Measurements from ENCODE around the gene OSMR.

Gene OSMR

DNA sequence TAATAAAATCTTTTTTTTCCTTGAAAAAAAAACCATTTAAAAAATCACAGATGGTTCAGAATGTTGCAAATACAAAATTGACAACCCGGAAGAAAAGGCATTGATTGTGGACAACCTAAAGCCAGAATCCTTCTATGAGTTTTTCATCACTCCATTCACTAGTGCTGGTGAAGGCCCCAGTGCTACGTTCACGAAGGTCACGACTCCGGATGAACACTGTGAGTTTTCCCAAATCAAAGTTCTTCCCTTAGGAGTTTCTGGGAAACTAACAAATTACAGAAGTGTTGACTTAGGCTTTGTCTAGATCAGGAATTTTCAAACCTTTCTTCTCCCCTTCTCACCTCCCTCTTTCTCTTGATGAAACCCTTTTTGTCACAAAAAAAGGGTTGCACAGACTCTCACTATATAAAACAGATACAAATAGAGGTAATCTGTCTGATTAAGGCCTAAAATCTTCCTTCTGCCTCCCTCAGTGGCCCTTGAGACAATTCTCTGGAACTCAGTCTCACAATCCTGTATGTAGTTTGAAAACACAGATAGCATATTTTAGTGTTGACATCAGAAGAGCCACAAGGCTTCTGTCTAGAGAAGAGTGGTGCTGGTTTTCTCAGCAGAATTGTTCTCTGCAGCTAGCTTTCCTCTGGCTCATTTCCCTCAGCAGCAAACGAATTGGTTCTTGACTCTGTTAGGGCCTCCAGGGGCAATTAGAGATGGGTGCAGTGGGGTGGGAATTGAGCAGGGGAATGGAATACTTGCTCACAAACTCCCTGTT is 79.5 kb downstream of the OSMR start:
- H3K36me3 ChIP-seq (ENCODE audit: control insufficient read depth in 2 of 2, insufficient read depth in 1 of 2, low read length in 2 of 2) = no peaks in the 10 kb centered on the region
- TF ChIP-seq, protein P1, sequence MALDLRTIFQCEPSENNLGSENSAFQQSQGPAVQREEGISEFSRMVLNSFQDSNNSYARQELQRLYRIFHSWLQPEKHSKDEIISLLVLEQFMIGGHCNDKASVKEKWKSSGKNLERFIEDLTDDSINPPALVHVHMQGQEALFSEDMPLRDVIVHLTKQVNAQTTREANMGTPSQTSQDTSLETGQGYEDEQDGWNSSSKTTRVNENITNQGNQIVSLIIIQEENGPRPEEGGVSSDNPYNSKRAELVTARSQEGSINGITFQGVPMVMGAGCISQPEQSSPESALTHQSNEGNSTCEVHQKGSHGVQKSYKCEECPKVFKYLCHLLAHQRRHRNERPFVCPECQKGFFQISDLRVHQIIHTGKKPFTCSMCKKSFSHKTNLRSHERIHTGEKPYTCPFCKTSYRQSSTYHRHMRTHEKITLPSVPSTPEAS (tag by site-specific recombination; IDR thresholded peaks at IDR 0.05) = no peak
- TF ChIP-seq ZNF626 (tag by site-specific recombination; IDR thresholded peaks at IDR 0.05) (no peak), INSM2 (tag by site-specific recombination; IDR thresholded peaks at IDR 0.05) (no peak), MYNN (tag by site-specific recombination; IDR thresholded peaks at IDR 0.05; ENCODE audit: borderline replicate concordance) (no peak), ZSCAN18 (tag by site-specific recombination; IDR thresholded peaks at IDR 0.05) (no peak), ZNF416 (tag by site-specific recombination; IDR thresholded peaks at IDR 0.05) (no peak), ZNF426 (tag by site-specific recombination; IDR thresholded peaks at IDR 0.05) (no peak), ZNF292 (tag by site-specific recombination; IDR thresholded peaks at IDR 0.05; ENCODE audit: borderline replicate concordance, low read depth) (no peak), ZNF473 (tag by site-specific recombination; IDR thresholded peaks at IDR 0.05) (no peak), WT1 (tag by site-specific recombination; IDR thresholded peaks at IDR 0.05) (no peak), EGR2 (tag by site-specific recombination; IDR thresholded peaks at IDR 0.05; ENCODE audit: low read depth) (no peak), ZBTB8A (tag by site-specific recombination; IDR thresholded peaks at IDR 0.05) (no peak), ZNF76 (tag by site-specific recombination; IDR thresholded peaks at IDR 0.05; ENCODE audit: borderline replicate concordance, low read depth) (no peak), ZNF211 (tag by site-specific recombination; IDR thresholded peaks at IDR 0.05; ENCODE audit: low read depth) (no peak), ZNF785 (tag by site-specific recombination; IDR thresholded peaks at IDR 0.05) (no peak), SP2 (tag by site-specific recombination; IDR thresholded peaks at IDR 0.05) (no peak), SCRT2 (tag by site-specific recombination; IDR thresholded peaks at IDR 0.05) (no peak), ZNF341 (tag by site-specific recombination; IDR thresholded peaks at IDR 0.05; ENCODE audit: low read depth) (no peak), ZNF747 (tag by site-specific recombination; IDR thresholded peaks at IDR 0.05) (no peak)
- TF ChIP-seq, protein P2, sequence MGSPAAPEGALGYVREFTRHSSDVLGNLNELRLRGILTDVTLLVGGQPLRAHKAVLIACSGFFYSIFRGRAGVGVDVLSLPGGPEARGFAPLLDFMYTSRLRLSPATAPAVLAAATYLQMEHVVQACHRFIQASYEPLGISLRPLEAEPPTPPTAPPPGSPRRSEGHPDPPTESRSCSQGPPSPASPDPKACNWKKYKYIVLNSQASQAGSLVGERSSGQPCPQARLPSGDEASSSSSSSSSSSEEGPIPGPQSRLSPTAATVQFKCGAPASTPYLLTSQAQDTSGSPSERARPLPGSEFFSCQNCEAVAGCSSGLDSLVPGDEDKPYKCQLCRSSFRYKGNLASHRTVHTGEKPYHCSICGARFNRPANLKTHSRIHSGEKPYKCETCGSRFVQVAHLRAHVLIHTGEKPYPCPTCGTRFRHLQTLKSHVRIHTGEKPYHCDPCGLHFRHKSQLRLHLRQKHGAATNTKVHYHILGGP (tag by site-specific recombination; IDR thresholded peaks at IDR 0.05) = no peak
- H3K4me1 ChIP-seq (ENCODE audit: control insufficient read depth, insufficient read depth, low read length) = no peaks in the 10 kb centered on the region
- H3K4me3 ChIP-seq (ENCODE audit: low read depth, low read length) = no peak overlapping the region
- ChIA-PET POLR2A (no interaction called here), CTCF (interaction anchor here (0.6 to 5.5 kb wide), 4 partner anchors 91 to 484 kb away, joined by 3 to 52 read pairs (median 19); no protein-coding TSS in a partner anchor)
- no peak overlapping the region for H3K27ac ChIP-seq (ENCODE audit: extremely low read depth, low read depth, low read length)
- H3K9me3 ChIP-seq (ENCODE audit: control insufficient read depth, insufficient read depth, low read depth, low read length) = no peaks in the 10 kb centered on the region

DNA sequence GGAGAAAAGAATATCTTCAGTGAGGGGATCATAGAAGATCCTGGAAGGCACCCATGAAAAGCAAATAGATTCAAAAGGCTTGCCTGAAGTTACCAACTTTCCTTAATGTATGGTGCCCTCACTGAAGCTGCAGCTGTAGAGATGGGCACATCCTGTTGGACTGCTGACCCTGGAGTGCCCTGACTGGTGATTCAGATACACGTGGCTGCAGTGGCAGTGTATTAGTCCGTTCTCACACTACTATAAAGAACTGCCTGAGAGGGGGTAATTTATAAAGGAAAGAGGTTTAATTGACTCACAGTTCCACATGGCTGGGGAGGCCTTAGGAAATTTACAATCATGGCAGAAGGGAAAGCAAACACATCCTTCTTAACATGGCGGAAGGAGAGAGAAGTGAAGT is 80.3 kb downstream of the OSMR start:
- POLR2A ChIA-PET = no interaction called here
- Histone ChIP-seq H3K4me1 (ENCODE audit: control insufficient read depth, insufficient read depth, low read length) (no peaks in the 10 kb centered on the region), H3K4me3 (ENCODE audit: low read depth, low read length) (no peak overlapping the region), H3K9me3 (ENCODE audit: control insufficient read depth, insufficient read depth, low read depth, low read length) (no peaks in the 10 kb centered on the region), H3K27ac (ENCODE audit: extremely low read depth, low read depth, low read length) (no peak overlapping the region), H3K36me3 (ENCODE audit: control insufficient read depth in 2 of 2, insufficient read depth in 1 of 2, low read length in 2 of 2) (no peaks in the 10 kb centered on the region)
- CTCF ChIA-PET = interaction anchor here (0.6 to 1.0 kb wide), 3 partner anchors 344 to 761 kb away, joined by 3 to 4 read pairs (median 4); no protein-coding TSS in a partner anchor
- TF ChIP-seq, protein P3, sequence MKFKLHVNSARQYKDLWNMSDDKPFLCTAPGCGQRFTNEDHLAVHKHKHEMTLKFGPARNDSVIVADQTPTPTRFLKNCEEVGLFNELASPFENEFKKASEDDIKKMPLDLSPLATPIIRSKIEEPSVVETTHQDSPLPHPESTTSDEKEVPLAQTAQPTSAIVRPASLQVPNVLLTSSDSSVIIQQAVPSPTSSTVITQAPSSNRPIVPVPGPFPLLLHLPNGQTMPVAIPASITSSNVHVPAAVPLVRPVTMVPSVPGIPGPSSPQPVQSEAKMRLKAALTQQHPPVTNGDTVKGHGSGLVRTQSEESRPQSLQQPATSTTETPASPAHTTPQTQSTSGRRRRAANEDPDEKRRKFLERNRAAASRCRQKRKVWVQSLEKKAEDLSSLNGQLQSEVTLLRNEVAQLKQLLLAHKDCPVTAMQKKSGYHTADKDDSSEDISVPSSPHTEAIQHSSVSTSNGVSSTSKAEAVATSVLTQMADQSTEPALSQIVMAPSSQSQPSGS (tag by site-specific recombination; IDR thresholded peaks at IDR 0.05; ENCODE audit: low read depth) = no peak
- TF ChIP-seq ZNF518A (tag by site-specific recombination; conservative IDR thresholded peaks at IDR 0.05; ENCODE audit: low read depth) (no peak), GLI4 (tag by site-specific recombination; IDR thresholded peaks at IDR 0.05) (no peak)

Data from HEK293 (cell line).